Erythroblast (primary cell): ENCODE results near the gene IL3.

Experiments used
- GATA1 ChIP-seq: IDR thresholded peaks from 2 replicates; pipeline ENCODE4 v1.6.1; 2011; ENCODE audit warnings: low read depth, mild to moderate bottlenecking, control low read depth, low read length, moderate library complexity
- POLR2A ChIP-seq: IDR thresholded peaks from 2 replicates; pipeline ENCODE4 v1.6.1; 2011; ENCODE audit warnings: mild to moderate bottlenecking, low read length

DNA sequence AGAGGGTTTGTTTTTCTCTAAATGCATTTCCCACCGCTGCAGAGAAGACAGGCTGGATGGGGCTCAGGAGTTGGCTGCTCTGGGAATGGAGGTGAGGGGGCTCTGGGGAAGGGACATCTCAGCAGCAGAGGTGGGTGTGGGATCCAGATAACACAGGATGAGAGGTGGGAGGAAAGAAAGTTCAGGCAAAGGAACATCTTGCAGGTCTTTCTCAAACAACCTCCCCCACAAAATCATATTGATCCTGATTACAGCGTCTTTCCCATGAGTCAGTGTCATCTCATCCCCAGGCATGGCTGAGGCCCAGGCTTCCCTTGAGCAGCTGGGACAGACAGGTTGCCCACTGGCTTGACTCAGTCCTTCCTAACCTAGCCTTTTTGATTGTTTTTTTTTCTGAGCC is 37.7 kb upstream of the IL3 start:
- no peak for TF ChIP-seq GATA1
- TF ChIP-seq POLR2A, result no peak
